ENCODE results near the gene FNBP1L.
"Not testable (repeated sequence)": the region's sequence is repeated elsewhere in the genome, so short reads cannot be mapped to it uniquely, and the experiment has no call there.

The FNBP1L gene

GRCh38 chr1:93442741-93443140 is 5.2 kb upstream of the FNBP1L start:
- DNase-seq (ENCODE audit: extremely low read depth in 1 of 2, low read depth in 1 of 2), result no peak

- no peak for DNase-seq (ENCODE audit: extremely low read depth in 1 of 2, low read depth in 1 of 2)
Measured at GRCh38 chr1:93443454-93443853, 4.5 kb upstream of the FNBP1L start.

GRCh38 chr1:93446837-93447451 is 974 bp upstream of the FNBP1L start:
- no peak for DNase-seq (ENCODE audit: extremely low read depth in 1 of 2, low read depth in 1 of 2)

DNA sequence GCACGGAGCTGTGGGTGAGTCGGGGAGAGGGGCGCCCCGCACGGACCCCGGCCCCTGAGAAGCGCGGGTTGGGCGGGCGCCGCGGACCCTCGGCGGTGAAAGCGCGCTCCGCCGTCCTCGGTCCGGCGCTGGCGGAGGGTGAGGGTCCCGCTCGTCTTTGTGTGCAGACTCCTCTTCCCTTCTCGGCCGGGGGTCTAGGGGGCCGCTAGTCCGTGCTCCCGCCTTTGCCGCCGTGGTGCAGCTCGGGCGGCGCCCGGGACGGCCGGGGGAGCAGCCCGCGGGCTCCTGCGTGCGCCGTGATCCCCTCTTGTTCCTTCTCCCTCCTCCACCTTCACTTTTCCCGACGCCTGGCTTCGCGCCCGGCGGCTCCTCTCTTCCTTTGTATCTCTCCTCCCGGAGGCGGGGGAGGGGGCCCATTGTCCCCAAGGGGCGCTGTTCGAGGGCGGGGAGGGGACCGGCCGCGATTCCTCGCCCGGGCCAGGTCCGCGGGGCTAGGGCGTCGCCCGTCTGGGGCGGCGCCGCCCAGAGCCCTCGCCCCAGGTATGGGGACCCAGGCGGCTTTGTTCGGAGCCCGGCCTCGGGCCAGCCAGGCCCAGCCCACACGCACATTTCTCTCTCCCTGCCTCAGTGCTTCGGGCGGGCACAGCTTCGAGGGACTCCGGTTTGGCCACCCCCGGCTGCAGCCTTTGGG is 519 bp downstream of the FNBP1L start:
- DNase-seq (ENCODE audit: extremely low read depth in 1 of 2, low read depth in 1 of 2), result no peak

GRCh38 chr1:93448983-93449804 is 1.3 kb downstream of the FNBP1L start:
- DNase-seq (ENCODE audit: extremely low read depth in 1 of 2, low read depth in 1 of 2), result no peak

DNA sequence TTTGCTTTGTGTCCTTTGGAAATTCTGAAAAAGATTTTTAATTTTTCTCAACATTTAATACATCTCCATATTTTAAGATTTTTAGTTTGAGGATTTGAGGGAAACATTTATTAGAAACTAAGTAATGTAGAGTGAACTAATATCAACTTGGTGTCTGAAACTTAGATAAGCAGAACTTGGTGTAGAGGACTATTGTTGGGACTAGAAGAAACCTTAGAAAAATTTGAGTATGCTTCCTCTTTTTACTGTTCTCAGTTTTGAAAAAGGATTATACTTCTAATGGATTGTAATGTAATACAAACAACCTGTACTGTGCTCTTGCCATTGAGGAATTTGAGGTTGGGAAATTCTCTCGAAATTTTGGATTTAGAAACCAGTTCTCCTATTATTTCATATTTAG is 2.4 kb downstream of the FNBP1L start:
- no peak for DNase-seq (ENCODE audit: extremely low read depth in 1 of 2, low read depth in 1 of 2)

DNA sequence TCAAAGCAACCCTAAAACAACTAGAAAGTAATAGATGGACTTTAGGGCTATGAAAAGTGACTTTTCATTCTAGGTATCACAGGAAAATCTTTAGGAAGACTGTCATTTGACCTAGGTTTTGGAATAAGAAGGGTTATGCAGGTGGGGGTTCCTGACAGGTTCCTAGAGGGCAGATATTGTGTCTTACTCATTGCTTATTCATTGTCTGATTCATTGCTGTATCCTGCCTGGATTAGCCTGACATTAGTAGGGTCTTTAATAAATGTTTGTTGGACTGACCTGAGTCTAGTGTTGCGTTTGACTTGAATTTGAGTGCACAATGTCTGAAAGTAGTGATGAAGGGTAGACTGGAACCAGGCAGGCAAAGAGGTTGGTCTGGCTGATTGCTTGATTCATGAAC is 6.0 kb downstream of the FNBP1L start:
- no peak for DNase-seq (ENCODE audit: extremely low read depth in 1 of 2, low read depth in 1 of 2)

GRCh38 chr1:93459126-93459525 is 11.2 kb downstream of the FNBP1L start:
- DNase-seq (ENCODE audit: extremely low read depth in 1 of 2, low read depth in 1 of 2), result no peak

GRCh38 chr1:93461236-93461635 is 13.3 kb downstream of the FNBP1L start:
- DNase-seq (ENCODE audit: extremely low read depth in 1 of 2, low read depth in 1 of 2), result no peak

GRCh38 chr1:93463960-93464359 is 16.0 kb downstream of the FNBP1L start:
- DNase-seq (ENCODE audit: extremely low read depth in 1 of 2, low read depth in 1 of 2), result no peak

- not testable (repeated sequence) for DNase-seq (ENCODE audit: extremely low read depth in 1 of 2, low read depth in 1 of 2)
Measured at GRCh38 chr1:93465371-93466082, 17.6 kb downstream of the FNBP1L start.

DNA sequence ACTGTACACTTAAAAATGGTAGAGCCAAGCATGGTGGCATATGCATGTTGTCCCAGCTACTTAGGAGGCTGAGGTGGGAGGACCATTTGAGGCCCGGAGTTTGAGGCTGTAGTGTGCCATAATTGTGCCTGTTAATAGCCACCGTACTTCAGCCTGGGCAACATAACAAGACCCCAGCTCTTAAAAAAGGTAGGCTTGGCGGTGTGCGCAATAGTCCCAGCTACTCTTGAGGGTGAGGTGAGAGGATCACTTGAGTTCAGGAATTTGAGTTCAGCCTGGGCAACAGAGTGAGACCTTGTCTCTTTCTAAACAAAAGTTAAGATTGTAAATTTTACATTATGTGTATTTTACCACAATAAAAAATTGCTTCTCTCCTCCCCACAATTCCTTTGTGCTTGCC is 19.7 kb downstream of the FNBP1L start:
- no peak for DNase-seq (ENCODE audit: extremely low read depth in 1 of 2, low read depth in 1 of 2)

DNA sequence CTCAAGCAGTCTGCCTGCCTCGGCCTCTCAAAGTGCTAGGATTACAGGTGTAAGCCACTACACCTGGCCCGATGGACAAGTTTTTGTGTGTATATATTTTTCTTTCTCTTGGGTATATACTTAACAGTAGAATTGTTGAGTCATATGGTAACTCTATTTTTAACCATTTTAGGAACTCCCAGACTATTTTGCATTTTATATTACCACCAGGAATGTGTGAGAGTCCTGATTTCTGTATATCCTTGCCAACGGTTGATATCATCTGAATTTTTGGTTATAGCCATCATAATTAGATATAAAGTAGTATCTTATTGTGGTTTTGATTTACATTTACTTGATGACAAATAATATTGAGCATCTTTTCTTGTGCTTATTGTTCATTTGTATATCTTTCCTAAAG is 20.7 kb downstream of the FNBP1L start:
- DNase-seq (ENCODE audit: extremely low read depth in 1 of 2, low read depth in 1 of 2), result no peak

GRCh38 chr1:93469223-93469622 is 21.3 kb downstream of the FNBP1L start:
- DNase-seq (ENCODE audit: extremely low read depth in 1 of 2, low read depth in 1 of 2), result not testable (repeated sequence)

DNA sequence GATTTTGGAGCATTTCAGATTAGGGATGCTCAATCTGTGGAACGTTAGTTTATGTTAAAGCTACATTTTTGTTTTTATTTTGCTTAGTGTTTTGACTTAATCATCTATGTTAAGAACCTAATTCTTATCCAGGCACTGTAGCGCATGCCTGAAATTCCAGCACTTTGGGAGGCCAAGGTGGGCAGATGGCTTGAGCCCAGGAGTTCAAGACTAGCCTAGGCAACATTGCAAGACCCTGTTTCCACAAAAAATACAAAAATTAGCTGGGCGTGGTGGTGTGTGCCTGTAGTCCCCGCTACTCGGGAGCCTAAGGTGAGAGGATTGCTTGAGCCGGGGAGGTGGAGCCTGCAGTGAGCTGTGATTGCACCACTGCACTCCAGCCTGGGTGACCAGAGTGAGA is 23.4 kb downstream of the FNBP1L start:
- no peak for DNase-seq (ENCODE audit: extremely low read depth in 1 of 2, low read depth in 1 of 2)

DNA sequence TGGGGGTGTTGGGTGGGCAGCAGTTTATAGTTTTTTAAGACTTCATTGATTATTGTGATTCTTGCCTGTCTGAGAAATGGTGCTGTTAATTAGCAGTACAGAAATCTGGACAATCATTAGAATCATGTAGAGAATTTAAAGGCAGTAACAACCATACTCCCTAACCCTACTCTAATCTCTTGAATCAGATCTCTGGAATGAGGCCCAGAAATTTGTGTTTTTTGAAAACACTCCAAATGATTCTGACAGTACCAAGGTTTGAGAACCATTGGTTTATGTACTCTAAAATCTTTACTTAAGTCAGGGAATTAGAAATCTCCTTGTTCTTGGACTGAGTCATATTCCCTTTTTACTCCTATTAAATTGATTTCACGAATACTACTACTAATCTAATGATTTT is 24.0 kb downstream of the FNBP1L start:
- no peak for DNase-seq (ENCODE audit: extremely low read depth in 1 of 2, low read depth in 1 of 2)

DNA sequence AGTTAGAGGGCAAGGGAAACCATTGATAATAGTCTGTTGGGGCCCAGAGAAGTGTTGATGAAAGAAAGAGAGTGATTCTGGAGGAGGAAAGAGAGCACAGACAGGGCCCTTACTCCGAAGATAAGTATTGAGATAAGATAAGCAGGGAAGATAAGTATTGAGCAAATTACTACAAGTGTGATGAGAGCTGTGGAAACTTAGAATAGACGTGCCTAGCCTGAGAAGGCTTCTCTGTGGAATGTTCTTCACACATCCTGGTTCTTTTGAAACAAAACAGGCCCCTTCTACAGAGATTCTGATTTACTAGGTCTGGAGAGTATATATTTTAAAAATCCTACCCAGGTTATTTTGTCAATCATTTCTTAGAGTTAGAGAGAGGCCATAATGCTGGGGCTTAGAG is 26.4 kb downstream of the FNBP1L start:
- no peak for DNase-seq (ENCODE audit: extremely low read depth in 1 of 2, low read depth in 1 of 2)

DNA sequence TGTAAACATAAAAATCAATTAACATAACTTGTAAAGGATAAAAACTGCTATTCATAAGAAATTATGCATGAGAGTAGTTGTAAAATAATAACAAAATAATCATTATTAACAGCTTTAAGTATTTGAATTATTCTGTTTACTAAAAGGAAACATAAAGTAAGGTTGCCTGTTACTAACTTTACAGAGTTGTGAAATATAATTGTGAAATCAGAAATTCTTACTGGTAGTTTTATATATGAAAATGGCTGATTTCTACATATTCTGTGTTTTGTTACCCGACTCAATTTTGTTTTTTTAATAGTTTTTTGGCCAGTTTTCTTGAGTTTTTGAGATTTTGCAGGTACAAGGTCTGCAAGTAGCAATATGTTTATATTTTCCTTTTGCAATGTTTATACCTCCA is 27.8 kb downstream of the FNBP1L start:
- no peak for DNase-seq (ENCODE audit: extremely low read depth in 1 of 2, low read depth in 1 of 2)

- DNase-seq (ENCODE audit: extremely low read depth in 1 of 2, low read depth in 1 of 2), result not testable (repeated sequence)
Measured at GRCh38 chr1:93479133-93479745, 31.3 kb downstream of the FNBP1L start.

- not testable (repeated sequence) for DNase-seq (ENCODE audit: extremely low read depth in 1 of 2, low read depth in 1 of 2)
Measured at GRCh38 chr1:93481899-93482298, 34.0 kb downstream of the FNBP1L start.

GRCh38 chr1:93483200-93483599 is 35.3 kb downstream of the FNBP1L start:
- no peak for DNase-seq (ENCODE audit: extremely low read depth in 1 of 2, low read depth in 1 of 2)
